IMR-90 (cell line): ENCODE results near the gene UTP4. TPM values are rescaled to one million over a fixed set of nuclear protein-coding genes. Genes with fewer than 3 reads are reported as not detected.

Source experiments
- ATAC-seq: fragments of 200-7000 bp; cut with Tn5 transposase; 2 replicates; pipeline ENCODE4 v1.9.1; 2020; ENCODE audit warnings: low read depth, mild to moderate bottlenecking, moderate library complexity
- BruUV-seq: library from RNA; stranded (reverse); fragments of 400-500 nt; replicated peaks from 2 replicates; lab custom pipeline; 2021; lab: Mats Ljungman, UMichigan
- CTCF ChIA-PET: fragments of 300-600 bp; formaldehyde crosslinking; extraction: SDS; loops from one replicate; lab custom pipeline; 2021; ENCODE audit warnings: antibody characterized with exemption; lab: Yijun Ruan, JAX
- POLR2A ChIA-PET: fragments of 300-600 bp; sonication (Branson Sonifier 250); formaldehyde crosslinking; loops from one replicate; lab custom pipeline; 2022; ENCODE audit warnings: antibody characterized with exemption; ENCODE audit not compliant: unreplicated experiment; lab: Charles Lee
- DNase-seq: peaks from one replicate; pipeline ENCODE4 v3.0.0; 2013
- H2AFZ ChIP-seq: replicated peaks from 2 replicates; pipeline ENCODE3; 2013; ENCODE audit warnings: low read length, mild to moderate bottlenecking; ENCODE audit not compliant: poor library complexity
- H2AK5ac ChIP-seq: 2 replicates; pipeline ENCODE4 v1.6.1; 2013; ENCODE audit warnings: low read depth, low read length, inconsistent platforms
- H2AK9ac ChIP-seq: replicated peaks from 2 replicates; pipeline ENCODE3; 2013; ENCODE audit warnings: mild to moderate bottlenecking, low read depth, low read length, moderate library complexity; ENCODE audit not compliant: poor library complexity
- H2BK120ac ChIP-seq: 2 replicates; pipeline ENCODE4 v1.6.1; 2013; ENCODE audit warnings: low read depth, low read length, inconsistent platforms
- H2BK15ac ChIP-seq: 3 replicates; pipeline ENCODE4 v1.6.1; 2013; ENCODE audit warnings: low read depth, low read length, inconsistent platforms
- H2BK20ac ChIP-seq: 2 replicates; pipeline ENCODE4 v1.6.1; 2013; ENCODE audit warnings: low read depth, mild to moderate bottlenecking, inconsistent platforms, low read length, moderate library complexity
- H2BK5ac ChIP-seq: 2 replicates; pipeline ENCODE4 v1.6.1; 2013; ENCODE audit warnings: mild to moderate bottlenecking, low read depth, low read length, inconsistent platforms; ENCODE audit not compliant: poor library complexity, severe bottlenecking
- H3K14ac ChIP-seq: replicated peaks from 2 replicates; pipeline ENCODE4 v1.6.1; 2013; ENCODE audit warnings: low read depth, low read length, inconsistent platforms
- H3K18ac ChIP-seq: 2 replicates; pipeline ENCODE4 v1.6.1; 2013; ENCODE audit warnings: low read depth, low read length, control low read depth
- H3K23ac ChIP-seq: 2 replicates; pipeline ENCODE4 v1.6.1; 2013; ENCODE audit warnings: low read depth, low read length, inconsistent platforms
- H3K27ac ChIP-seq: 2 replicates; pipeline ENCODE4 v1.5.1; 2013; ENCODE audit warnings: mild to moderate bottlenecking, control low read depth, low read length; ENCODE audit not compliant: insufficient read depth
- H3K27me3 ChIP-seq: 2 replicates; pipeline ENCODE4 v1.6.1; 2013; ENCODE audit warnings: low read length; ENCODE audit not compliant: control insufficient read depth, insufficient read depth
- H3K36me3 ChIP-seq: 2 replicates; pipeline ENCODE4 v1.6.1; 2013; ENCODE audit warnings: low read length, mixed read lengths; ENCODE audit not compliant: control insufficient read depth, insufficient read depth
- H3K4ac ChIP-seq: 2 replicates; pipeline ENCODE4 v1.6.1; 2013; ENCODE audit warnings: low read depth, low read length, inconsistent platforms
- H3K4me1 ChIP-seq: 2 replicates; pipeline ENCODE4 v1.6.1; 2013; ENCODE audit warnings: low read length, mixed read lengths; ENCODE audit not compliant: control insufficient read depth, insufficient read depth
- H3K4me2 ChIP-seq: 2 replicates; pipeline ENCODE4 v1.6.1; 2013; ENCODE audit warnings: low read depth, mild to moderate bottlenecking, control low read depth, low read length, moderate library complexity
- H3K4me3 ChIP-seq: 2 replicates; pipeline ENCODE4 v1.5.1; 2013; ENCODE audit warnings: low read depth, mild to moderate bottlenecking, control low read depth, low read length, moderate library complexity; ENCODE audit not compliant: insufficient read depth
- H3K56ac ChIP-seq: 2 replicates; pipeline ENCODE4 v1.6.1; 2013; ENCODE audit warnings: low read length, inconsistent platforms; ENCODE audit not compliant: insufficient read depth; ENCODE audit errors: extremely low read depth
- H3K79me1 ChIP-seq, 2 experiments: 2 replicates each; pipeline ENCODE4 v1.6.1; 2013; ENCODE audit warnings: low read length in 2 of 2, inconsistent platforms in 1 of 2, low read depth in 1 of 2
- H3K9ac ChIP-seq: 2 replicates; pipeline ENCODE4 v1.6.1; 2013; ENCODE audit warnings: low read depth, low read length, control low read depth
- H3K9me1 ChIP-seq: 2 replicates; pipeline ENCODE4 v1.6.1; 2013; ENCODE audit warnings: low read length, inconsistent platforms; ENCODE audit not compliant: insufficient read depth
- H3K9me3 ChIP-seq: 2 replicates; pipeline ENCODE4 v1.6.1; 2013; ENCODE audit warnings: low read length; ENCODE audit not compliant: control insufficient read depth, insufficient read depth
- H4K20me1 ChIP-seq: 2 replicates; pipeline ENCODE4 v1.6.1; 2013; ENCODE audit warnings: low read length, inconsistent platforms; ENCODE audit not compliant: insufficient read depth
- H4K5ac ChIP-seq: 2 replicates; pipeline ENCODE4 v1.6.1; 2013; ENCODE audit warnings: mild to moderate bottlenecking, low read depth, low read length, control low read depth
- H4K8ac ChIP-seq, 2 experiments: 2 replicates each; pipeline ENCODE4 v1.6.1; 2013; ENCODE audit warnings: low read depth in 2 of 2, low read length in 2 of 2, control low read depth in 1 of 2, inconsistent platforms in 1 of 2
- H4K91ac ChIP-seq: 2 replicates; pipeline ENCODE4 v1.6.1; 2013; ENCODE audit warnings: low read depth, low read length, inconsistent platforms; ENCODE audit not compliant: insufficient read depth
- MAZ ChIP-seq: IDR thresholded peaks from 2 replicates; pipeline ENCODE4 v1.6.1; 2012; ENCODE audit warnings: low read depth, mild to moderate bottlenecking, low read length, improper control_type of control experiment, moderate library complexity, borderline replicate concordance
- MXI1 ChIP-seq: IDR thresholded peaks from 2 replicates; pipeline ENCODE4 v1.6.1; 2012; ENCODE audit warnings: low read depth, mild to moderate bottlenecking, low read length, moderate library complexity, borderline replicate concordance
- SMC3 ChIP-seq: fragments of 150-350 bp; IDR thresholded peaks from 2 replicates; pipeline ENCODE4 v1.6.1; 2016; ENCODE audit warnings: low read depth, mild to moderate bottlenecking, antibody characterized with exemption, low read length, moderate library complexity
- WGBS, 2 experiments: methylation state at CpG; one replicate each; pipeline versions ENCODE4 v1.1.5 to v1.1.7; 2013; ENCODE audit warnings: missing lambda C conversion rate in 2 of 2; ENCODE audit not compliant: insufficient read length in 1 of 2; ENCODE audit errors: extremely low coverage in 2 of 2; 5-methylcytosine and 5-hydroxymethylcytosine counted together
- dilution Hi-C: fragments of 300-500 bp; cut with HindIII; formaldehyde crosslinking; loops from one replicate; pipeline ENCODE4 v1.14.3; 2018; ENCODE audit warnings: low sequenced_read_pairs; ENCODE audit not compliant: unreplicated experiment
- in situ Hi-C: fragments of 300-500 bp; cut with MboI; formaldehyde crosslinking; loops from 3 replicates; pipeline ENCODE4 v1.14.3; 2019; ENCODE audit warnings: low sequenced_read_pairs, inconsistent platforms, mixed read lengths
- intact Hi-C: fragments of 100-400 bp; cut with micrococcal nuclease; formaldehyde crosslinking; loops from 2 replicates; pipeline ENCODE4 v1.10.0; 2022
- polyA plus RNA-seq, 3 experiments: library from polyadenylated mRNA; depleted of rRNA; stranded (reverse); fragments of >200 nt; gene quantifications; 2 replicates each; pipeline ENCODE4 v1.2.3, GENCODE V29; 2012; ENCODE audit warnings: low replicate concordance in 1 of 3
- total RNA-seq: library from RNA; depleted of rRNA; stranded (reverse); fragments of >200 nt; gene quantifications from 2 replicates; pipeline ENCODE4 v1.2.3, GENCODE V29; 2012
- TF ChIP-seq, protein P1 (sequence below): conservative IDR thresholded peaks from 2 replicates; pipeline ENCODE4 v1.5.1; 2012; ENCODE audit warnings: mild to moderate bottlenecking, low read depth, low read length, improper control_type of control experiment
- TF ChIP-seq, protein P2 (sequence below): fragments of 150-350 bp; IDR thresholded peaks from 2 replicates; pipeline ENCODE4 v1.6.1; 2017; ENCODE audit warnings: mild to moderate bottlenecking, antibody characterized with exemption, low read length, low read depth

The UTP4 gene
- total and polyA plus RNA-seq, 2 of the 4 experiments (the other 2 are of a cell fraction): 32.1 to 61.8 TPM

DNA sequence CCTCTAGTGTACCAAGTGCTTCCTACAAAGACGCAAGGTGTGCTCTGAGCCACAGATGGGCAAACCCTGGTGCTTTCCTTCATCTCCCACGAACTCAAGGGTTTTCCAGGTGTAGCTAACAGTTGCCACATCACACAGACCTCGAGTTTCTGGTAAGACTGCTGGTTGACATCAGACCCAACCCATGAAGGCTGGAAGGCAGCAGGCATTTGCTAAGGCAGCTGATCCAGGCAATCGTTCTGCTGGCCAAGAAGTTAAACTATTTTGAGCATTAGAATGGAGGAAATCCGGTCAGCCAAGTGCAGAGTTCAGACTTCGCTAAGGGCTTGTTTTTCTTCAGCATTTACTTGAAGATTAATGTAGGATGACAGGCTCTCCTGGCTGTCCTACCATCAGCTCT, 15.5 kb upstream of the UTP4 start:
- dilution Hi-C loops: no loop called here
- TF ChIP-seq MXI1 (no peak), SMC3 (no peak), MAZ (no peak)
- TF ChIP-seq, protein P1, sequence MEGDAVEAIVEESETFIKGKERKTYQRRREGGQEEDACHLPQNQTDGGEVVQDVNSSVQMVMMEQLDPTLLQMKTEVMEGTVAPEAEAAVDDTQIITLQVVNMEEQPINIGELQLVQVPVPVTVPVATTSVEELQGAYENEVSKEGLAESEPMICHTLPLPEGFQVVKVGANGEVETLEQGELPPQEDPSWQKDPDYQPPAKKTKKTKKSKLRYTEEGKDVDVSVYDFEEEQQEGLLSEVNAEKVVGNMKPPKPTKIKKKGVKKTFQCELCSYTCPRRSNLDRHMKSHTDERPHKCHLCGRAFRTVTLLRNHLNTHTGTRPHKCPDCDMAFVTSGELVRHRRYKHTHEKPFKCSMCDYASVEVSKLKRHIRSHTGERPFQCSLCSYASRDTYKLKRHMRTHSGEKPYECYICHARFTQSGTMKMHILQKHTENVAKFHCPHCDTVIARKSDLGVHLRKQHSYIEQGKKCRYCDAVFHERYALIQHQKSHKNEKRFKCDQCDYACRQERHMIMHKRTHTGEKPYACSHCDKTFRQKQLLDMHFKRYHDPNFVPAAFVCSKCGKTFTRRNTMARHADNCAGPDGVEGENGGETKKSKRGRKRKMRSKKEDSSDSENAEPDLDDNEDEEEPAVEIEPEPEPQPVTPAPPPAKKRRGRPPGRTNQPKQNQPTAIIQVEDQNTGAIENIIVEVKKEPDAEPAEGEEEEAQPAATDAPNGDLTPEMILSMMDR: no peak
- TF ChIP-seq, protein P2, sequence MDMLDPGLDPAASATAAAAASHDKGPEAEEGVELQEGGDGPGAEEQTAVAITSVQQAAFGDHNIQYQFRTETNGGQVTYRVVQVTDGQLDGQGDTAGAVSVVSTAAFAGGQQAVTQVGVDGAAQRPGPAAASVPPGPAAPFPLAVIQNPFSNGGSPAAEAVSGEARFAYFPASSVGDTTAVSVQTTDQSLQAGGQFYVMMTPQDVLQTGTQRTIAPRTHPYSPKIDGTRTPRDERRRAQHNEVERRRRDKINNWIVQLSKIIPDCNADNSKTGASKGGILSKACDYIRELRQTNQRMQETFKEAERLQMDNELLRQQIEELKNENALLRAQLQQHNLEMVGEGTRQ: no peak
- POLR2A ChIA-PET: no interaction called here

More for the DNA sequence above, 15.5 kb upstream of the UTP4 start:
- no TSS peak for BruUV-seq
- ATAC-seq (no peak), DNase-seq (no peak)
- no peak overlapping the region for H3K23ac ChIP-seq
- H3K9me3 ChIP-seq: no peaks in the 10 kb centered on the region
- H3K4me1 ChIP-seq: no peaks in the 10 kb centered on the region
- H2AK5ac ChIP-seq: no peak overlapping the region
- CTCF ChIA-PET: no interaction called here
- 91% methylated on average over 4 of the region's 6 CpGs; no CpG with 5 or more reads in 1 of the 2 experiments for WGBS, 2 experiments
- intact Hi-C loops (no loop called here), in situ Hi-C loops (loop anchor here (5.0 to 10.0 kb wide), 3 partner anchors 142 to 412 kb away; no protein-coding TSS in a partner anchor)
- no peak overlapping the region for H3K56ac ChIP-seq
- H2BK15ac ChIP-seq: no peak overlapping the region
- H3K27ac ChIP-seq: no peak overlapping the region
- H3K9ac ChIP-seq: no peak overlapping the region
- H3K36me3 ChIP-seq: peaks cover 59% of the 10 kb centered on the region
- H3K18ac ChIP-seq: no peak overlapping the region
- H2AFZ ChIP-seq: no peak overlapping the region
- H4K20me1 ChIP-seq: peaks cover 23% of the 10 kb centered on the region
- no peak overlapping the region for H4K8ac ChIP-seq
- no peak overlapping the region for H2AK9ac ChIP-seq
- H4K91ac ChIP-seq: no peak overlapping the region
- H2BK20ac ChIP-seq: no peak overlapping the region
- no peak overlapping the region for H3K4me3 ChIP-seq
- peaks cover 33 to 69% of the 10 kb centered on the region in 2 experiments for H3K79me1 ChIP-seq
- no peak overlapping the region for H3K14ac ChIP-seq
- H2BK5ac ChIP-seq: no peak overlapping the region
- H3K4me2 ChIP-seq: no peak overlapping the region
- no peak overlapping the region for H2BK120ac ChIP-seq
- H3K9me1 ChIP-seq: peaks cover 11% of the 10 kb centered on the region
- no peak overlapping the region for H3K4ac ChIP-seq
- no peaks in the 10 kb centered on the region for H3K27me3 ChIP-seq
- H4K5ac ChIP-seq: no peak overlapping the region
